HEK293 (cell line): ENCODE data around the gene NEURL4.
A peak's percentile ranks its signal among the peaks of the same experiment; 100 is the strongest.

Experiments used
- CTCF ChIA-PET: fragments of 350-600 bp; formaldehyde crosslinking; extraction: SDS; loops from one replicate; lab custom pipeline; 2021; ENCODE audit warnings: antibody characterized with exemption; lab: Yijun Ruan, JAX
- POLR2A ChIA-PET: fragments of 300-600 bp; formaldehyde crosslinking; extraction: SDS; loops from one replicate; lab custom pipeline; 2020; ENCODE audit warnings: antibody characterized with exemption, inconsistent platforms; lab: Yijun Ruan, JAX
- H3K27ac ChIP-seq: fragments of 200-500 bp; sonication (Bioruptor generic); 2 replicates; pipeline ENCODE4 v1.5.1; 2014; ENCODE audit warnings: low read depth, low read length, control low read depth, inconsistent platforms; ENCODE audit errors: extremely low read depth
- H3K36me3 ChIP-seq, 2 experiments: fragments of 200-500 bp in 1 of 2; sonication (Bioruptor generic) in 1 of 2; 1 replicate in 1 of 2; 2 replicates in 1 of 2; pipeline ENCODE4 v1.5.1; 2014 to 2017; ENCODE audit warnings: inconsistent platforms in 2 of 2, low read length in 2 of 2; ENCODE audit not compliant: control insufficient read depth in 2 of 2, insufficient read depth in 1 of 2
- H3K4me1 ChIP-seq: fragments of 200-500 bp; sonication (Bioruptor generic); 2 replicates; pipeline ENCODE4 v1.5.1; 2014; ENCODE audit warnings: mild to moderate bottlenecking, low read length, inconsistent platforms; ENCODE audit not compliant: control insufficient read depth, insufficient read depth
- H3K4me3 ChIP-seq: 2 replicates; pipeline ENCODE4 v1.5.1; 2011; ENCODE audit warnings: low read depth, mild to moderate bottlenecking, control low read depth, low read length, moderate library complexity
- H3K9me3 ChIP-seq: fragments of 200-500 bp; sonication (Bioruptor generic); 2 replicates; pipeline ENCODE4 v1.5.1; 2014; ENCODE audit warnings: low read depth, low read length, inconsistent platforms; ENCODE audit not compliant: control insufficient read depth, insufficient read depth
- BCL11B ChIP-seq: fragments of 450-650 bp; formaldehyde crosslinking; IDR thresholded peaks from 2 replicates; pipeline ENCODE4 v1.5.1; 2016; ENCODE audit warnings: low read depth, missing biosample characterization, missing genetic modification characterization
- GFI1B ChIP-seq: fragments of 450-650 bp; formaldehyde crosslinking; IDR thresholded peaks from 2 replicates; pipeline ENCODE4 v1.5.1; 2016; ENCODE audit warnings: missing biosample characterization, missing genetic modification characterization
- SP2 ChIP-seq: fragments of 450-650 bp; formaldehyde crosslinking; IDR thresholded peaks from 2 replicates; pipeline ENCODE4 v1.5.1; 2016; ENCODE audit warnings: missing biosample characterization, missing genetic modification characterization
- ZNF214 ChIP-seq: fragments of 450-650 bp; formaldehyde crosslinking; IDR thresholded peaks from 2 replicates; pipeline ENCODE4 v1.5.1; 2017; ENCODE audit warnings: missing biosample characterization, mild to moderate bottlenecking, missing genetic modification characterization, borderline replicate concordance
- ZNF24 ChIP-seq: fragments of 450-650 bp; formaldehyde crosslinking; IDR thresholded peaks from 2 replicates; pipeline ENCODE4 v1.5.1; 2016; ENCODE audit warnings: missing biosample characterization, missing genetic modification characterization
- ZNF473 ChIP-seq: fragments of 450-650 bp; formaldehyde crosslinking; IDR thresholded peaks from 2 replicates; pipeline ENCODE4 v1.5.1; 2017; ENCODE audit warnings: missing biosample characterization, missing genetic modification characterization
- ZNF514 ChIP-seq: fragments of 450-650 bp; formaldehyde crosslinking; IDR thresholded peaks from 2 replicates; pipeline ENCODE4 v1.5.1; 2016; ENCODE audit warnings: missing biosample characterization, missing genetic modification characterization
- ZNF549 ChIP-seq: fragments of 450-650 bp; IDR thresholded peaks from 2 replicates; pipeline ENCODE4 v1.5.1; 2018; ENCODE audit warnings: missing biosample characterization, missing genetic modification characterization, mild to moderate bottlenecking, inconsistent platforms, moderate library complexity
- ZNF621 ChIP-seq: fragments of 450-650 bp; formaldehyde crosslinking; IDR thresholded peaks from 2 replicates; pipeline ENCODE4 v1.5.1; 2017; ENCODE audit warnings: missing biosample characterization, missing genetic modification characterization
- ZNF660 ChIP-seq: fragments of 450-650 bp; IDR thresholded peaks from 2 replicates; pipeline ENCODE4 v1.5.1; 2018; ENCODE audit warnings: missing biosample characterization, mild to moderate bottlenecking, missing genetic modification characterization
- ZNF76 ChIP-seq: fragments of 450-650 bp; formaldehyde crosslinking; IDR thresholded peaks from 2 replicates; pipeline ENCODE4; 2016; ENCODE audit warnings: low read depth, missing biosample characterization, missing genetic modification characterization, borderline replicate concordance
- ZNF791 ChIP-seq: fragments of 450-650 bp; formaldehyde crosslinking; IDR thresholded peaks from 2 replicates; pipeline ENCODE4 v1.5.1; 2016; ENCODE audit warnings: missing biosample characterization, missing genetic modification characterization
- ZNF792 ChIP-seq: fragments of 450-650 bp; formaldehyde crosslinking; IDR thresholded peaks from 2 replicates; pipeline ENCODE4 v1.5.1; 2016; ENCODE audit warnings: missing biosample characterization, missing genetic modification characterization
- TF ChIP-seq, protein P1 (sequence below): fragments of 450-650 bp; formaldehyde crosslinking; IDR thresholded peaks from 2 replicates; pipeline ENCODE4 v1.5.1; 2016; ENCODE audit warnings: missing biosample characterization, missing genetic modification characterization
- TF ChIP-seq, protein P2 (sequence below): fragments of 450-650 bp; formaldehyde crosslinking; IDR thresholded peaks from 2 replicates; pipeline ENCODE4 v1.5.1; 2016; ENCODE audit warnings: missing biosample characterization, missing genetic modification characterization
- TF ChIP-seq, protein P3 (sequence below): fragments of 450-650 bp; formaldehyde crosslinking; IDR thresholded peaks from 2 replicates; pipeline ENCODE4 v1.5.1; 2017; ENCODE audit warnings: missing biosample characterization, missing genetic modification characterization

The NEURL4 gene

DNA sequence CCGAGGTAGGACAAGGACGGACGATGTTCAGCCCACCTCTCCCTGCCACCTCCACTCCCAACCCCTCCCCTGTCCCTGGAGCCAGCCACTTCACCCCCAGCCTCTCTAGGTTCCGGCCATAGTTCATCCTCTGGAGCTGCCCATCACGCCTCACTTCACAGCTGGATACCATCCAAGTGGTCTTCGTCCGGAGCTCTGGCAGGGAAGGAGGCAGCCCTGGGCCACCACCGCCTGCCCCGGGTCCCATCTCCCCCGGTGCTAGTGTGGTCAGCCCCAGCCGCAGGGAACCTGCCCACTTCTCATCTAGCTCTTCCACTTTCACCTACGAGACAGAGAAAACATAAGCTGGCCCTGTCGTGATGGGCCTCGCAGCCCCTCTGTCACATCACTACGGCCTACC lies 7.7 kb downstream of the NEURL4 start:
- no peaks in the 10 kb centered on the region for H3K4me1 ChIP-seq
- no peaks in the 10 kb centered on the region for H3K9me3 ChIP-seq
- no peak for TF ChIP-seq ZNF514 (tag by site-specific recombination)
- no peak for TF ChIP-seq ZNF621 (tag by site-specific recombination)
- TF ChIP-seq ZNF791 (tag by site-specific recombination) = no peak
- TF ChIP-seq ZNF660 (tag by site-specific recombination) = no peak
- TF ChIP-seq, protein P1, sequence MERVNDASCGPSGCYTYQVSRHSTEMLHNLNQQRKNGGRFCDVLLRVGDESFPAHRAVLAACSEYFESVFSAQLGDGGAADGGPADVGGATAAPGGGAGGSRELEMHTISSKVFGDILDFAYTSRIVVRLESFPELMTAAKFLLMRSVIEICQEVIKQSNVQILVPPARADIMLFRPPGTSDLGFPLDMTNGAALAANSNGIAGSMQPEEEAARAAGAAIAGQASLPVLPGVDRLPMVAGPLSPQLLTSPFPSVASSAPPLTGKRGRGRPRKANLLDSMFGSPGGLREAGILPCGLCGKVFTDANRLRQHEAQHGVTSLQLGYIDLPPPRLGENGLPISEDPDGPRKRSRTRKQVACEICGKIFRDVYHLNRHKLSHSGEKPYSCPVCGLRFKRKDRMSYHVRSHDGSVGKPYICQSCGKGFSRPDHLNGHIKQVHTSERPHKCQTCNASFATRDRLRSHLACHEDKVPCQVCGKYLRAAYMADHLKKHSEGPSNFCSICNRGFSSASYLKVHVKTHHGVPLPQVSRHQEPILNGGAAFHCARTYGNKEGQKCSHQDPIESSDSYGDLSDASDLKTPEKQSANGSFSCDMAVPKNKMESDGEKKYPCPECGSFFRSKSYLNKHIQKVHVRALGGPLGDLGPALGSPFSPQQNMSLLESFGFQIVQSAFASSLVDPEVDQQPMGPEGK (tag by site-specific recombination) = no peak
- TF ChIP-seq ZNF76 = no peak
- TF ChIP-seq, protein P2, sequence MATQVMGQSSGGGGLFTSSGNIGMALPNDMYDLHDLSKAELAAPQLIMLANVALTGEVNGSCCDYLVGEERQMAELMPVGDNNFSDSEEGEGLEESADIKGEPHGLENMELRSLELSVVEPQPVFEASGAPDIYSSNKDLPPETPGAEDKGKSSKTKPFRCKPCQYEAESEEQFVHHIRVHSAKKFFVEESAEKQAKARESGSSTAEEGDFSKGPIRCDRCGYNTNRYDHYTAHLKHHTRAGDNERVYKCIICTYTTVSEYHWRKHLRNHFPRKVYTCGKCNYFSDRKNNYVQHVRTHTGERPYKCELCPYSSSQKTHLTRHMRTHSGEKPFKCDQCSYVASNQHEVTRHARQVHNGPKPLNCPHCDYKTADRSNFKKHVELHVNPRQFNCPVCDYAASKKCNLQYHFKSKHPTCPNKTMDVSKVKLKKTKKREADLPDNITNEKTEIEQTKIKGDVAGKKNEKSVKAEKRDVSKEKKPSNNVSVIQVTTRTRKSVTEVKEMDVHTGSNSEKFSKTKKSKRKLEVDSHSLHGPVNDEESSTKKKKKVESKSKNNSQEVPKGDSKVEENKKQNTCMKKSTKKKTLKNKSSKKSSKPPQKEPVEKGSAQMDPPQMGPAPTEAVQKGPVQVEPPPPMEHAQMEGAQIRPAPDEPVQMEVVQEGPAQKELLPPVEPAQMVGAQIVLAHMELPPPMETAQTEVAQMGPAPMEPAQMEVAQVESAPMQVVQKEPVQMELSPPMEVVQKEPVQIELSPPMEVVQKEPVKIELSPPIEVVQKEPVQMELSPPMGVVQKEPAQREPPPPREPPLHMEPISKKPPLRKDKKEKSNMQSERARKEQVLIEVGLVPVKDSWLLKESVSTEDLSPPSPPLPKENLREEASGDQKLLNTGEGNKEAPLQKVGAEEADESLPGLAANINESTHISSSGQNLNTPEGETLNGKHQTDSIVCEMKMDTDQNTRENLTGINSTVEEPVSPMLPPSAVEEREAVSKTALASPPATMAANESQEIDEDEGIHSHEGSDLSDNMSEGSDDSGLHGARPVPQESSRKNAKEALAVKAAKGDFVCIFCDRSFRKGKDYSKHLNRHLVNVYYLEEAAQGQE (tag by site-specific recombination) = no peak
- no peak for TF ChIP-seq ZNF473 (tag by site-specific recombination)
- TF ChIP-seq GFI1B (tag by site-specific recombination) = no peak
- TF ChIP-seq ZNF24 (tag by site-specific recombination) = no peak
- no peak for TF ChIP-seq BCL11B (tag by site-specific recombination)
- TF ChIP-seq ZNF792 (tag by site-specific recombination) = no peak
- no peak for TF ChIP-seq ZNF549 (tag by site-specific recombination)
- TF ChIP-seq, protein P3, sequence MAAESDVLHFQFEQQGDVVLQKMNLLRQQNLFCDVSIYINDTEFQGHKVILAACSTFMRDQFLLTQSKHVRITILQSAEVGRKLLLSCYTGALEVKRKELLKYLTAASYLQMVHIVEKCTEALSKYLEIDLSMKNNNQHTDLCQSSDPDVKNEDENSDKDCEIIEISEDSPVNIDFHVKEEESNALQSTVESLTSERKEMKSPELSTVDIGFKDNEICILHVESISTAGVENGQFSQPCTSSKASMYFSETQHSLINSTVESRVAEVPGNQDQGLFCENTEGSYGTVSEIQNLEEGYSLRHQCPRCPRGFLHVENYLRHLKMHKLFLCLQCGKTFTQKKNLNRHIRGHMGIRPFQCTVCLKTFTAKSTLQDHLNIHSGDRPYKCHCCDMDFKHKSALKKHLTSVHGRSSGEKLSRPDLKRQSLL (tag by site-specific recombination) = no peak
- ChIA-PET CTCF (interaction anchor here (0.7 to 1.2 kb wide), 5 partner anchors 8 to 300 kb away, joined by 3 to 8 read pairs (median 5); partner anchors contain the start of gene SLC2A4), POLR2A (interaction anchor here (1.0 to 1.3 kb wide), 2 partner anchors 8 to 12 kb away, joined by 4 read pairs; no protein-coding TSS in a partner anchor)
- H3K36me3 ChIP-seq = peaks cover 42 to 90% of the 10 kb centered on the region in 2 experiments
- H3K4me3 ChIP-seq = no peak overlapping the region
- no peak overlapping the region for H3K27ac ChIP-seq

DNA sequence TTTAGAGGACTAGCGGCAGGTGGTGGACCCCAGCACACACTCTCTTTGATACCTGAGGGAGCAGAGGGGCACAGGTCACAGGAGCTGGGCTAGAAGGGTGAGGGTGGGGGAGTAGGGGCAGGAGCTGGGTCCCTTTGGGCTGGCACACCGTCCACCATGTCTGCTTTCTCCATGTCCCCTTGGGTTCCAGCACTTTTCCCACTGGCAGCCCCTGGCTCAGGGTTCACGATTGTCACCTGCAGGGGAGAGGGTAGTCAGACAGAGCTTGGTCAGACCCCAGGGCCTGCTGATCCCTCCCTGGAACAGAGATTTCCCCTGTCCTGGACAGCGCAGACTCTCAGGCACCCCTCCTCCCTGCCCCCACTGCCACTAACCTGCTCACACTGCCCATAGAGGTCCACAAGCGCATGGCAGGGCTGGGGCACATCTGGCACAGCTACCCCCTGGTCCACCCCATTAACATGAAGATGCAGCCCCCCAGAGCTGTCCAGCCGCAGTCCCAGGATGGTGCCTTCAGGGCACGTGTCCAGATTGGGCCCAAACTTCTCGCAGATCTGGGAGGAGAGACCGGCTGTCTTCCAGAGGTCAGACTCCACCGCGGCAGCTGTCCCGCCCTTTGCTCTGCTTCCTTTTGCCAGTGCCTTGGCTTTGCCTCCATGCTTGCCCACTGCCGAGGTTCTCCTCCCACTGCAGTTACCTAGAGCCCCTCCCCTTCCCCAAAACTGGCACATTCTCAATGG lies 10.8 kb downstream of the NEURL4 start:
- 0 out of 2 replicates have a peak, but pooled peaks have one; percentile 6 for TF ChIP-seq SP2
- TF ChIP-seq ZNF214 = no peak
- TF ChIP-seq, all 188 proteins: peak for 1
- CTCF ChIA-PET = interaction anchor here (1.0 to 1.5 kb wide), 2 partner anchors 8 to 234 kb away, joined by 4 to 6 read pairs; no protein-coding TSS in a partner anchor
- POLR2A ChIA-PET = interaction anchor here (0.6 to 2.0 kb wide), 3 partner anchors 9 to 516 kb away, joined by 3 to 13 read pairs (median 4); partner anchors contain the start of genes KDM6B and NEURL4
- H3K27ac ChIP-seq = no peak overlapping the region
- H3K4me3 ChIP-seq = no peak overlapping the region
- H3K9me3 ChIP-seq = no peaks in the 10 kb centered on the region
- H3K36me3 ChIP-seq = peaks cover 30 to 77% of the 10 kb centered on the region in 2 experiments
- peaks cover 6% of the 10 kb centered on the region; the same call in 1 of the 2 replicates for H3K4me1 ChIP-seq
